WTC11 (cell line): ENCODE data around the gene NUDT21. TPM values are rescaled to one million over a fixed set of nuclear protein-coding genes. Genes with fewer than 3 reads are reported as not detected.

Experiments used
- ATAC-seq: fragments of 200-7000 bp; cut with Tn5 transposase; 2 replicates; pipeline ENCODE4 v1.10.0; 2021; ENCODE audit warnings: mild to moderate bottlenecking, moderate library complexity
- CTCF ChIA-PET: fragments of 300-600 bp; sonication (Branson Sonifier 250); formaldehyde crosslinking; loops from one replicate; lab custom pipeline; 2021; ENCODE audit warnings: antibody characterized with exemption; lab: Charles Lee
- POLR2A ChIA-PET: fragments of 350-600 bp; sonication (Branson Sonifier 250); formaldehyde crosslinking; loops from one replicate; lab custom pipeline; 2021; ENCODE audit warnings: antibody characterized with exemption; lab: Charles Lee
- DNase-seq: peaks from one replicate; pipeline ENCODE4 v3.0.0; 2021; ENCODE audit warnings: low spot score
- H3K27ac Mint-ChIP-seq: 2 replicates; pipeline ENCODE4 v1.8.0; 2021; ENCODE audit warnings: mixed read lengths
- H3K27me3 Mint-ChIP-seq: 2 replicates; pipeline ENCODE4 v1.8.0; 2021; ENCODE audit warnings: low read depth, mild to moderate bottlenecking, moderate library complexity, mixed read lengths
- H3K36me3 Mint-ChIP-seq: 2 replicates; pipeline ENCODE4 v1.8.0; 2021; ENCODE audit warnings: mixed read lengths
- H3K4me1 Mint-ChIP-seq: 2 replicates; pipeline ENCODE4 v1.8.0; 2022; ENCODE audit warnings: mixed read lengths
- H3K4me3 Mint-ChIP-seq: 2 replicates; pipeline ENCODE4 v1.8.0; 2021; ENCODE audit warnings: mild to moderate bottlenecking, moderate library complexity, mixed read lengths
- H3K9me3 Mint-ChIP-seq: 2 replicates; pipeline ENCODE4 v1.8.0; 2021; ENCODE audit warnings: mixed read lengths
- AFF4 ChIP-seq: sonication (generic); formaldehyde crosslinking; IDR thresholded peaks from 2 replicates; pipeline ENCODE4 v1.8.1; 2023; ENCODE audit warnings: mild to moderate bottlenecking, missing genetic modification reagents, borderline replicate concordance
- E2F4 ChIP-seq: sonication (generic); formaldehyde crosslinking; IDR thresholded peaks from 2 replicates; pipeline ENCODE4 v1.8.1; 2022; ENCODE audit warnings: low read depth, mild to moderate bottlenecking, moderate library complexity, missing genetic modification reagents, borderline replicate concordance
- E2F5 ChIP-seq: sonication (generic); formaldehyde crosslinking; IDR thresholded peaks from 2 replicates; pipeline ENCODE4 v1.8.1; 2022; ENCODE audit warnings: mild to moderate bottlenecking, moderate library complexity, missing genetic modification reagents
- ELF4 ChIP-seq: sonication (generic); formaldehyde crosslinking; IDR thresholded peaks from 2 replicates; pipeline ENCODE4 v1.8.1; 2022; ENCODE audit warnings: low read depth, mild to moderate bottlenecking, moderate library complexity, missing genetic modification reagents
- ESRRA ChIP-seq: sonication (generic); formaldehyde crosslinking; IDR thresholded peaks from 2 replicates; pipeline ENCODE4 v1.8.1; 2022; ENCODE audit warnings: mild to moderate bottlenecking, missing genetic modification reagents, borderline replicate concordance
- GTF2I ChIP-seq: fragments of 250-450 bp; sonication (Bioruptor Pico); conservative IDR thresholded peaks from 2 replicates; pipeline ENCODE4 v1.4.0; 2021; ENCODE audit warnings: mild to moderate bottlenecking
- HMGA2 ChIP-seq: fragments of 250-450 bp; sonication (Bioruptor Pico); IDR thresholded peaks from 2 replicates; pipeline ENCODE4 v1.4.0; 2021; ENCODE audit warnings: mild to moderate bottlenecking, moderate library complexity
- MLX ChIP-seq: sonication (generic); formaldehyde crosslinking; IDR thresholded peaks from 2 replicates; pipeline ENCODE4 v1.8.1; 2023; ENCODE audit warnings: mild to moderate bottlenecking, missing genetic modification reagents, moderate library complexity
- PRDM15 ChIP-seq: sonication (generic); formaldehyde crosslinking; IDR thresholded peaks from 2 replicates; pipeline ENCODE4 v1.8.0; 2022; ENCODE audit warnings: missing genetic modification reagents
- PRRX2 ChIP-seq: fragments of 250-450 bp; sonication (Bioruptor Pico); IDR thresholded peaks from 2 replicates; pipeline ENCODE4 v1.8.0; 2021; ENCODE audit warnings: mild to moderate bottlenecking
- RELA ChIP-seq: sonication (generic); formaldehyde crosslinking; IDR thresholded peaks from 2 replicates; pipeline ENCODE4 v1.8.1; 2022; ENCODE audit warnings: missing genetic modification reagents, mild to moderate bottlenecking, borderline replicate concordance
- SMAD4 ChIP-seq: sonication (generic); formaldehyde crosslinking; IDR thresholded peaks from 2 replicates; pipeline ENCODE4 v1.8.0; 2022; ENCODE audit warnings: mild to moderate bottlenecking, missing genetic modification reagents
- SOX15 ChIP-seq: fragments of 250-450 bp; sonication (Bioruptor Pico); IDR thresholded peaks from 2 replicates; pipeline ENCODE4 v1.9.0; 2021; ENCODE audit warnings: mild to moderate bottlenecking
- USF1 ChIP-seq: sonication (generic); formaldehyde crosslinking; IDR thresholded peaks from 2 replicates; pipeline ENCODE4 v1.8.0; 2022; ENCODE audit warnings: mild to moderate bottlenecking, missing genetic modification reagents
- ZNF219 ChIP-seq: sonication (generic); formaldehyde crosslinking; IDR thresholded peaks from 2 replicates; pipeline ENCODE4 v1.8.0; 2023; ENCODE audit warnings: missing genetic modification reagents, mild to moderate bottlenecking, borderline replicate concordance
- ZNF425 ChIP-seq: fragments of 250-450 bp; sonication (Bioruptor Pico); conservative IDR thresholded peaks from 2 replicates; pipeline ENCODE4 v1.9.0; 2021; ENCODE audit warnings: mild to moderate bottlenecking
- total RNA-seq: library from RNA; stranded (reverse); gene quantifications from 3 replicates; pipeline ENCODE4 v1.2.3, GENCODE V29; 2021

The NUDT21 gene
- total RNA-seq, 1 experiment from 2014 or later, result 263 TPM

GRCh38 chr16:56483394-56483793 lies 32.3 kb upstream of the NUDT21 start (continued):
- no peak for TF ChIP-seq MLX (CRISPR knock-in tag)
- TF ChIP-seq RELA (CRISPR knock-in tag), result no peak
- TF ChIP-seq E2F4 (CRISPR knock-in tag), result no peak
- TF ChIP-seq E2F5 (CRISPR knock-in tag), result no peak
- no peak for TF ChIP-seq AFF4 (CRISPR knock-in tag)

- CTCF ChIA-PET, result no interaction called here
- H3K27ac Mint-ChIP-seq, result no peak overlapping the region
- H3K9me3 Mint-ChIP-seq, result no peaks in the 10 kb centered on the region
- ATAC-seq, result no peak
- H3K27me3 Mint-ChIP-seq, result no peaks in the 10 kb centered on the region
- TF ChIP-seq ESRRA (CRISPR knock-in tag), result no peak
- TF ChIP-seq HMGA2, result no peak
- TF ChIP-seq E2F5 (CRISPR knock-in tag), result no peak
- TF ChIP-seq ZNF219, result no peak
- TF ChIP-seq PRDM15 (CRISPR knock-in tag), result no peak
- no peak for TF ChIP-seq ELF4
- TF ChIP-seq ZNF425 (CRISPR knock-in tag), result no peak
- no peak for TF ChIP-seq USF1 (CRISPR knock-in tag)
- no peak for TF ChIP-seq GTF2I (CRISPR knock-in tag)
- TF ChIP-seq PRRX2 (CRISPR knock-in tag), result no peak
- no peak for TF ChIP-seq SOX15
- no peak for TF ChIP-seq SMAD4 (CRISPR knock-in tag)
- TF ChIP-seq, all 79 proteins: peak for 0
- Mint-ChIP-seq H3K4me3 (no peak overlapping the region), H3K36me3 (peaks cover 9% of the 10 kb centered on the region), H3K4me1 (0 out of 2 replicates have a peak, but pooled peaks cover 3% of the 10 kb centered on the region)
- POLR2A ChIA-PET, result no interaction called here
- DNase-seq, result no peak
Observed at GRCh38 chr16:56482683-56483236, 31.6 kb upstream of the NUDT21 start.
